ENCODE results near the gene FMO3.

- TF ChIP-seq CTCF (conservative IDR thresholded peaks at IDR 0.05) (no peak), EZH2 (IDR thresholded peaks at IDR 0.05; ENCODE audit: low read depth) (no peak)
Observed at GRCh38 chr1:171119648-171120047, 28.9 kb downstream of the FMO3 start.
